ENCODE results near the gene TRIP10.

TRIP10 gene

DNA sequence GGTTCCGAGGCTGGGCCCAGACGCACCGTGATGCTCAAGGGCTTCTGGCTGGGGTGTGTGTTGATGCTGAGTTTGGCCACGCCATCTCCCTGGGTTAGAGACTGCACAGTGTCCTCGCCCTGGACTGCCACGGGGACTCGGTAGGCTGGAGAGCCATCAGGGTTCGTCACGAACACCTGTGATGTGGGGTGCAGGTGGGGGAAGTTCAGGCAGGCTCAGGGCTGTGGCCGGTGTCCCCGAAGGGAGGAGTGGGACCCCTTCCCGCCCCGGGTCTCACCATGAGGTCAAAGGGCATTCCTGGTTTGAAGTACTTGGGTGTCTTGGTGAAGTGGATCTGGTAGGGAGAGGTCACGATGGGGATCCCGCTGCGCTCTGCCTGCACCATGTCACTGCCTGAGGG, 27.2 kb upstream of the TRIP10 start:
- no peak for FAIRE-seq

DNA sequence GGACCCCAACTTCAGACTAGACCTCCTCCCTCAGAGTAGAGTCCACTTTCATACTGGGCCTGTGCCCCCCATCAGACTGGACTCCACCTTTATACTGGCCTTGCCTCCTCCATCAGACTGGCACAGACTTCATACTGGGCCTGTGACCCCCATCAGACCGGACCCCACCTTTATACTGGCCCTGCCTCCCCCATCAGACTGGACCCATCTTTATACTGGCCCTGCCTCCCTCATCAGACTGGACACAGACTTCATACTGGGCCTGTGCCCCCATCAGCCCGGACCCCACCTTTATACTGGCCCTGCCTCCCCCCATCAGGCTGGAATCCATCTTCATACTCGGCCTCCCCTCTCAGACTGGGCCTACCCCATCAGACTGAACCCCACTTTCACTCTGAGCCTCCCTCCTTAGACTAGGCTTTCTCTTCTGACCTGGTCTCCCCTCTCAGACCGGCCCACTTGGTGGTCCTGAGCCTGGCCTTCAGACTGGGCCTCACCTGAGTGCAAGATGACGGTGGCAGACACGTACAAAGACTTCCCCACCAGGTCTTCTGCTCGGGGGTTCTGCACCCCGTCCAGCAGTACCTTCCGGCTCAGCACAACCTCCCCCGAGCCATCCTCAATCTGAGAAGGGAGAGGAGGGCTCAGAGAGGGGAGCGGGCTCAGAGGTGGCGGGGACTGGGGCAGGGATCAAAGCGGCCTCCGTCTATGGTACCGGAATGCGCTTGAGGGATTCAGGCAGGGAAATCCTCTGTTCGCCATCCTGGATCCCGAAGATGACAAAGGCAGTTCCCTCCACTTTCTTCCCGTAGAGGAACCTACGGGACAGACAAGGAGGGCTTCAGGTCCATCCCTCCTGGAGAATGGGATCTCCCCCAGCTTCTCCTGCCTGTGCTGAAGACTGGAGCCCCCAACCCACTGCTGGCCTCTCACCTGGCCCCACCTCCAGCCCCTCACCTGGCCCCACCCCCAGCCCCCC, 26.5 kb upstream of the TRIP10 start:
- no peak for FAIRE-seq

DNA sequence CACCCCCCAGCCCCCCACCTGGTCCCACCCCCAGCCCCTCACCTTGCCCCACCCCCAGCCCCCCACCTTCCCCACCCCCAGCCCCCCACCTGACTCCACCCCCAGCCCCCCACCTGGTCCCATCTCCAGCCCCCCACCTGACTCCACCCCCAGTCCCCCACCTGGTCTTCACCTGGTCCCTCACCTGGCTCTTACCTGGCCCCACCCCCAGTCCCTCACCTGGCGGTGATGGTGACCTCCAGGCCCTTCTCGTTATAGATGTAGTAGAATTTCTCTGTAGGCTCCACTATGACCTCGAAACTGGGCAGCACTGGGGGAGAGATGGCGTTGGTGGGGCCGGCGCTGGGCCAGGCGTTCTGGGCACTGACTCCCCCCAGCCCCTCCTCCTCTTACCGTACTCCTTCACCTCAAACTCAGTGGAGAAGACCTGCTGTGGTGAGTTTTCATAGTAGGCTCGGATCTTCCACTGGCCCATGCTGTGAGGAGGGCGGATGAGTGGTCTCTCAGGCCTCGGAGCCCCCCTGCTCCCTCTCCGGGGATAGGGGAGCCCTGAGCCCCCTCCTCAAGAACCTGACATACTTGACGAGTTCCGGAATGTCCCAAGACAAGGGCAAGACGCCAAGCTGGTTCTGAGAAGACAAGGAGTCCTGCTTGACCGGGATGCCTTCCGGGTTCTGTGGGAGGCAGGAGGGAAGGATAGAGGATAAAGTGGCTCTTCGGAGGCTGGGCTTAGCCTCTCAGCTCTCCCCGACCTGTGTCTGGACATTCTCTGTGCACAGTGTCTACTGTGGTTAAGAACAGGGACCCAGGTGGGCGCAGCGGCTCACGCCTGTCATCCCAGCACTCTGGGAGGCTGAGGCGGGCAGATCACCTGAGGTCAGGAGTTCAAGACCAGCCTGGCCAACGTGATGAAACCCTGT, 25.4 kb upstream of the TRIP10 start:
- FAIRE-seq = no peak

DNA sequence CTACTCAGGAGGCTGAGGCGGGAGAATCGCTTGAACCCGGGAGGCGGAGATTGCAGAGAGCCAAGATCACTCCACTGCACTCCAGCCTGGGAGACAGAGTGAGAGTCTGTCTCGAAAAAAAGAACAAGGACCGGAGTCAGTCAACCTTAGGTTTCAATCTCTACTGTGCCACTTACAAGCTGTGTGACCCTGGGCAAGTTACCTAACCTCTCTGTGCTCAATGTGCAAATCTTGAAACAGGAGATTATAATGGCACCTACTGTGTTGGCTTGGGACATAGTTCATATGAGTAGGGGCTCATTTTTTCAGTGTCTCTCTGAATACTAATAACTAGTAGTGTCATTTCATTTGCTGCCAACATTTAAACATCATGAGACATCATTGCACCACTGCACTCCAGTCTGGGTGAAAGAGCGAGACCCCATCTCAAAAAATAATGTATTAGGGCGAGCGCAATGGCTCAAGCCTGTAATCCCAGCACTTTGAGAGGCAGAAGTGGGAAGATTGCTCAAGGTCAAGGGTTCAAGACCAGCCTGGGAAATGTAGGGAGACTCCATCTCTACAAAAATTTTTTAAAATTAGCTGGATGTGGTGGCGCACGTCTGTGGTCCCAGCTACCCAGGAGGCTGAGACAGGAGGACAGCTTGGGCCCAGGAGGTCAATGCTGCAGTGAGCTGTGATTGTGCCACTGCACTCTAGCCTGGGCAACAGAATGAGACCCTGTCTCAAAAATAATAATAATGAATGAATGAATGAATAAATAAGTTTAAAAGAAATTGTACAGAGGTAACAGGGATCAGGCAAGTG, 24.5 kb upstream of the TRIP10 start:
- FAIRE-seq = no peak

DNA sequence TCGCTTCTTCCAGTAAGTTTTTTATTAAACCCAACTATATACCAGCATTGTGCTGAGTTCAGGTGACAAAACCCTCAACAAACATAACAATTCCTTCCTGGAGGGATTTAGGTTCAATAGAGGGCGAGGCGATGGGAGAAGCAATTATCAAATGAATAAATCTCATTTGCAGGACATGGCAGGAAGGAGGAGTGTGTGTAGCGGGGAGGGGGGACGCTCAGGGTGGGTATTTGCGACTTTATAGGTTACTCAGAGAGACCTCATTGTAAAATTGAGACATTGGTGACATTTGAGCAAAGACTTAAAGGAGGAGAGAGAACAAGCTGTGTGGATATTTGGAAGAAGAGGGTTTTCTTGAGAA, 22.9 kb upstream of the TRIP10 start:
- FAIRE-seq = no peak

DNA sequence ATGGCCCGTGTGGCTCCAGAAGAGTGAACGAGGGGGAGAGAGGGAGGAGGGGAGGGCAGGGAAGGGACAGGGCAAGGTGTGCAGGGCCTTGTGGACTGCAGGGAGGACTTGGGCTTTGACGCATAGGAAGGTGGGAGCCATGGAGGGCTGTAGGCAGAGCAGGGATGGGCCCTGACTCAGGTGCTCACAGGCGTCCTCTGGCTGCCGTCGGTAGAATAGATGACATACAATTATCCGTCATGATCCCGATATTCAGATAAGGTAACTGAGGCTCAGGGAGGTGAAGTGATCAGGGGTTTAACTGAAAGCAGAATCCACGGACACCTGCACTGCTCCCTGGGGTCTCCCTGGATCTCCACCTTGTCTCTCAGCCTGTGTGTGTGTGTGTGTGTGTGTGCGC, 22.4 kb upstream of the TRIP10 start:
- FAIRE-seq = no peak

DNA sequence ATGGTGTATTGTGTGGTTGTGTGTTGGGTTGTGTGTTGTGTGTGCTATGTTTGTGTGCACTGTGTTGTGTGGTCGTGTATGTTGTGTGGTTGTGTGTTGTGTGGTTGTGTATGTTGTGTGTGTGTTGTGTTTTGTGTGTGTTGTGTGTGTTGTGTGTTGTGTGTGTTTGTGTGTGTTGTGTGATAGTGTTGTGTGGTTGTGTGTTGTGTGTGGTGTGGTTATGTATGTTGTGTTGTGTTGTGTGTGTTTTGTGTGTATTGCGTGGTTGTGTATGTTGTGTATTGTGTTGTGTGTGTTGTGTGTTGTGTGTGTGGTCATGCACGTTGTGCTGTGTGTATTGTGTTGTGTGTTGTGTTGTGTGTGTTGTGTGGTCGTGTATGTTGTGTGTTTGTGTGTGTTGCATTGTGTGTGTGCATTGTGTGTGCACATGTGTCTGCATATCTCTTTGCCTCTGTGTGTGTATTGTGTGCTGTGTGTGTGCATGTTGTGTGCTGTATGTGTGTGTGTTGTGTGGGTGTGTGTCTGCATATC, 22.0 kb upstream of the TRIP10 start:
- no peak for FAIRE-seq

DNA sequence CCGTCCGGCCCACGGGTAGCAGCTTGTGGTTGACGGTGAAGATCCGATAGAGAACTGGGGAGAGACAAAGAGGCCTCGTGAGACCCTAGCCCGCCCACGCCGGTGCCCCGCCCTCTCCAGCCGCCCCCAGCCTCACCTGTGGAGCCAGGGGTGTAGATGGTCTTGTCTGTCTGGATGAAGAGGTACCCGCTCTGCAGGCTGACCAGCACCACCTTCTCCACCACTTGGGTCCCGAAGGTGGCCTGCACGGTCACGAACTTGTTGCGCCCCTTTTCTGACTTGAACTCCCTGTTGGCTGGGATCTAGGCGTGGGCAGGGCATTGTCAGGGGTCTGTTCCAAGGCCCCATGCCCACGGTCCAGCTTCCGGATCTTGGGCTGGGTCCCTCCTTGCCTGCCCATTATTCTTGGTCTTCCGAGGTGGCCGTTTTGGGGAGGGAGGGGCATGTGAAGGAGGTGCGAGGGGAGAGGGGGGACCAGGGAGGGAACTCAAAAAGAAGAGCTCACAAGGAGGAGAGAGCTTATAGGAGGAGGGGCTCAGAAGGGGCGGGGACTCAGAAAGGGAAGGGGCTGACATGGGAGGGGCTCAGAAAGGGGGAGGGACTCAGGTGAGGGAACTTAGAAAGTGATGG, 21.3 kb upstream of the TRIP10 start:
- no peak for FAIRE-seq

DNA sequence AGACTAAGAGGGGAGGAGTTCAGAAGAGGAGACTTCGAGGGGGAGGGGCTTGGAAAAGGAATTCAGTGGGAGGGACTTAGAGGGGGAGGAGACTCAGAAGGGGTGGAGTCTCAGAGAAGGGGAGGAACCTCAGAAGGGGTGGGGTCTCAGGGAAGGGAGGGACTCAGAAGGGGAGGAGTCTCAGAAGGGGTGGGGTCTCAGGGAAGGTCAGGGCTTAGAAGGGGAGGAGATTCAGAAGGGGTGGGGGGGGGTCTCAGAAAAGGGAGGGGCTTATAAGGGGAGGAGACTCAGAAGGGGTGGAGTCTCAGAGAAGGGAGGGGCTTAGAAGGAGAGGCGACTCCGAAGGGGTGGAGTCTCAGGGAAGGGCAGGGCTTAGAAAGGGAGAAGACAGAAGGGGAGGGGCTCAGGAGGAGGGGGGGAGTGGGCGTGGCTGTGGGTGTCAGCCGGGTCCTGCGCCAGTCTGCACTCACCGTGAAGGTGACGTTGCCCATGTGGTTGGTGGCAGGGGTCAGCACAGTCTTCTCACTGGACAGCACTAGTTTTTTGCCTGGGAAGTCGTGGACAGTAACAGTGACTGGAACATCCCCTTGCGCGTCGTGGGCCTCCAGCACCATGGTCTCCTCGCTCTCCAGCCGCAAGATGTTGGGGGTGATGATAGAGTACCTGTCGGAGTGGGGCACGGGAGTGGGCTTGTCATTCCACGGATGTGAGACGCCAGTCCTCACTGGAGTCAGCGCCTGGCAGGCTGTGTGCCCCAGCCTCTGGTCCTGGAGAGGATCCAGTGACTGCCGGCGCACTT, 20.5 kb upstream of the TRIP10 start:
- FAIRE-seq = no peak

DNA sequence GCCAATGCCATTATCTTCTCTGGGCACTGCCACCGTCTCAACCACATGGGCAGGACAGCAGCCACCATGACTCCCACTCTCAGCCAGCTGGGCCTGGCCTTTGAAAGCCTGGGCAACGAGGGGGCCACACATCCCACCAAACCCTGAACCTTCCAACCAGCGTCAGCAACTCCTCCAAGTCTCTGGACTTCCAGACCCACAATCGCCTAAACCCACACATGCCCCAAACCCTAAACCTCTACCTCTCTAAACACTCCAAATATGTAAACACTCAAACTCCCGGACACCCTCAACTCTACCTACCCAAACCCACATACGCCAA, 20.0 kb upstream of the TRIP10 start:
- FAIRE-seq = no peak

DNA sequence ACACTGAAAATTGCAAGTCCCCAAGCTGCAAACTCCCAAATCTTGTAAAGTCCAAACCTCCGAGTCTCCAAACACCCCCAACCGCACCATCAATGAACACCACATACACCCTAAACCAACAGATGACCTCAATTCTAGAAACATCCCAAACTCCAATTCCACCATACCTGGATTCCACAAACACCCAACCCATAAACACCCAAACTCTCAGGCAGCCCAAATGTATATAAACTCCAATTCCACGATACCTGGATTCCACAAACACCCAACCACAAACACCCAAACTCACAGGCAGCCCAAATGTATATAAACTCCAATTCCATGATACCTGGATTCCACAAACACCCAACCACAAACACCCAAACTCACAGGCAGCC, 19.5 kb upstream of the TRIP10 start:
- FAIRE-seq = no peak

DNA sequence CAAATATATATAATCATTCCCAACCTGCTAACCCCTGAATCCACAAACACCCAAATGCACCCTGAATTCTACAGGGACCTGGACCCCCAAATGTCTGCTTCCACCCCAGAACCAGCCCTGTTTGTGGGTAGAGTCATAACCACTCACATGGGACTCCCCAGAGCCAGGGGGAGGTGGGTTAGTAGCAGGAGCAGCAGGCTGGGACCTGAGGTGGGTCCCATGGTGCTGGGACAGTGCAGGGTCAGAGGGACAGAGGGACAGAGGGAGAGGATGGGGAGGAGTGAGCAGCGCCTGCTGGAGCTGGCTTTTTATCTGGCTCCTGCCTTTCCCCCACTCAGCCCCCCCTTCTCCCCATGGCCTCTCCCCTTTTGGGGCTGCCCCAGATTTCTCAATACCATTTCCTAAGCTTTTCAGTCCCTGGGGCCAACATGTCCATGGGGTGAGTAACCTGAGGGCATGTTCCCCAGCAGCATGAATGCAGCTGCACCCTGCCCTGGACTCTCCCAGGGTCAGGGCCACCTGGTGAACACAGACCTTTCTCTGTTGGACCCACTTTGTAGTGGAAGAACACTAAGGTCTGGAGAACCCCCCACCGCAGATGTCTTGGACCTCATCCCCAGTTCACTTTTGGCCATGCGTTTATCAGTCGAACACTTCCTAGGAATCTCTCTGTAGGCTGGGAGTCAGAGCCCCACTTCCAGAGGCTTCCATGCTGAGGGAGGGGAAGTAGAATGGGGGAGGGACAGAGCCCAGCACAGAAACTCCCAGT, 18.9 kb upstream of the TRIP10 start, which contains the start of gene C3:
Gene C3 (minus strand): TSS at position 282 of the 769 bp plus-strand sequence. CDS start 61 bp downstream, at position 221.
- no peak for FAIRE-seq

DNA sequence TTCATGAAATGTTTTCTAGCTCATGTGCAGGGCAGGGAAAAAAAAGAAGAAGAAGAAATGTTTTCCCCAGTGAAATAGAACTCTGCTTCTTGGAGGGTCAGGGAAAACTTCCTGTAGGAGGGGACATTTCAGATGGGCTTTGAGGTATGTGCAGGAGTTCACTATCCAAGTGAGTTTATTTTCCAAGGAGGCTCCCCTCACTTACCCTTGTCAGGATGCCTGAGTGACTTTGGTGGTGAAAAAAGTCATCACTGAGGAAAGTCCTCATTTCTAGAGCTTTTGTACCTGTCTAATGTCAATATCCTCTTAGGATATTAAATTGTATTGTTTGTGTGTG, 18.4 kb upstream of the TRIP10 start:
- no peak for FAIRE-seq

DNA sequence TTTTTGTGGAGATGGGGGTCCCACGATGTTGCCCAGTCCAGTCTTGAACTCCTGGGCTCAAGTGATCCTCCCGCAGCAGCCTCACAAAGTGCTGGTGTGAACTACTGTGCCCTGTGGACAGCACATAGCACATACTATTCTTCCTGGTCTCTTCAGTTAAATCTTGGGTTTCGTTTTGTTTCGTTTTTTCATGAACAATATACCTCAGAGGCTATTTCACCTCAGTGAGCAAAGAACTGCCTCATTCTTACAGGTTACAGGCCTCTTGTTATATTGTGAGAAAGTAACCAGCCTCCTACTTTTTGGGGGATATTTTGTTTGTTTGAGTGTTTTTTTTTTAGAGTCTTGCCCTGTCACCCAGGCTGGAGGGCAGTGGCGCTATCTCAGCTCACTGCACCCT, 17.7 kb upstream of the TRIP10 start:
- no peak for FAIRE-seq

DNA sequence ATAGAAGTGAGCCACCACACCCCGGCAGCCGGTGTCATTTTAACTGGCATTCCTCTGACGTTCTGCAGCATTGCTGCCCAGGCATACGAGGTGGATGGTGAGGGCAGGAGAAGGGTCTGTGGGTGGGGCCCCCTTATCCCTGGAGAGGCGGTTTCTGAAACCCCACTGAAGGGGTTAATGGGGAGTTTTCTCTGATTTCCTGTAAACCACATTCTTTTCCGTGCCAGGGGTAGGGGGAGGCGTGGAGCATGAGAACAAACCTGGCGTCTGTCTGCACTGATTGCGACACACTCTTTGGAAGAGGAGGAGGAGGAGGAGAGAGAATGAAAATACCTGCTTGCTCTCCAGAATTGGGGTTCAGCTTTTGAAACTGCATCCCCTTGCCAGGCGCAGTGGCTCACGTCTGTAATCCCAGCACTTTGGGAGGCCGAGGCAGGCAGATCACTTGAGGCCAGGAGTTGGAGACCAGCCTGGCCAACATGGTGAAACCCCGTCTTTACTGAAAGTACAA, 16.3 kb upstream of the TRIP10 start:
- no peak for FAIRE-seq

DNA sequence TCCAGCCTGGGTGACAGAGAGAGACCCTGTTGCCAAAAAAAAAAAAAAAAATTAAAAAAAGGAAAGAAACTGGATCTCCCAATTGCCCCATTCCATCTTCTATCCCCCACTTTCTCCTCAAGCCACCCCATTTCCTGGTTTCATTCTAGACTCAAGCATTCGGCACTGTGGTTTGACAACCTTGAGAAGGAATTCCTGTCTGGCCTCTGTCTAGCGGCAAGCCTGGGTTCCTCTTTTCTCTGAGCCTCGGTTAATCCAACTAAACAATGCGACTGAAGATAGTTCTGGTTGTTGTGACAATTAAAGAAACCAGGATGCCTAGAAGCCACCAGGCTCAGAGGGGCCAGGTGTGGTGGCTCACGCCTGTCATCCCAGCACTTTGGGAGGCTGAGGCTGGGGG, 15.7 kb upstream of the TRIP10 start:
- FAIRE-seq = no peak

DNA sequence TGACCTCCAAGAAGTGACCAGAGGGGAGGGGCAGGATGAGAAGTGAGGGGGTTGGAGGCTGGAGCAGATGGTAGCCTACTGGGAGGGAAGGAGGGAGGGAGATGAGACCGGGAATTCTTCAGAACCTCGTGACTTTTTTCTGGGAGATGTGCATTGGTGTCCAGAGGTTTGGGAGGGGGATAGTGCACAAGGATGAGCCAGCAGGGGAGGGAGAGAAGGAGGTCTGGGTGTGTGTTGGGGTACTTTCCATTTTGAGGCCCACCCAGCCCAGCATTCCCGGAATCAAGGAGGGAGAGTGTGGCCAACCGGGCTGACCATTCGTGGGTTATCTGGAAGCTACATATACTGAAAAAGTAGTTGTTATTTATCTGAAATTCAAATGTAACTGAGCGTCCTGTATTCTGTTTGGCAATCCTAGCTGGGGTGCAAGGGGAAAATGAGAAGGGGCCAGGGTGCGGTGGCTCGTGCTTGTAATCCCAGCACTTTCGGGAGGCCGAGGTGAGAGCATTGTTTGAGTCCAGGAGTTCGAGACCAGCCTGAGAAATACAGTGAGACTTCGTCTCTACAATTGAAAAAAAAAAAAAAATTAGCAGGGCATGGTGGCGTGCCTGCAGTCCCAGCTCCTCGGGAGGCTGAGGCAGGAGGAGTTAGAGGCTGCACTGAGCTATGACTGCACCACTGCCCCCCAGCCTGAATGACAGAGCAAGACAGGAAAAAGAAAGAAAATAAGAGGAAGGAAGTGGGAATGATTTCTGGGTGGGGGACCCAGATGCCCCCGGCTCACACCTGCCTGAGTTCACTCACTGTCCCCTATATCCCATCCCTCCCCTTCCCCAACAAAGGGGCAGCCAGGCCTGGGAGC, 14.6 kb upstream of the TRIP10 start:
- FAIRE-seq = no peak

DNA sequence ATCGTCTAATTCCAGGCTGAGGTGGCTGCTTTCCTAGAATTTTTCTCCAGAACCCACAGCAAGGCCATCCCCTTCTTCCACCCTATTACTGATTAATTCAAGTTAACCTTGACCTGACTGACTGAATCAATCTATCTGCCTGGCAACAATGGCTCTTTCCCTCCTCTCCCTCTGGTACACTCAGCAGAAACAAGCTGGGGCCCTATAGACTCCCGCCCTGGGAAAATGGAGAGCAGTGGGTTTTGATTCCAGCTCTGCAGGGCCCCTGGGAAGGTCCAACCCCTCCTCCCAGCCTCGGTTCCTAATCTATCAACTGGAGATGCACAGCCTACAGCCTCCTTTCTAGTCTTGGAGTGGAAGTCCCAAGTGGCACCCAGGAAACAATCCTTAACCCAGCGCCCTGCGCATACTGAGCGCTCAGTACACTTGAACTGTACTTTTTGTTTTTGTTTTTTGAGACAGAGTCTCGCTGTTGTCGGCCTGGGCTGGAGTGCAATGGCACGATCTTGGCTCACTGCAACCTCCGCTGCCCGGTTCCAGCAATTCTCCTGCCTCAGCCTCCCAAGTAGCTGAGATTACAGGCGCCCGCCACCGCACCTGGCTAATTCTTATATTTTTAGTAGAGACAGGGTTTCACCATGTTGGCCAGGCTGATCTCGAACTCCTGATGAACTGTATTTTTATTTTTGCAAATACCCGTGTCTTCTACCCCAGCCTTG, 13.8 kb upstream of the TRIP10 start:
- FAIRE-seq = no peak

DNA sequence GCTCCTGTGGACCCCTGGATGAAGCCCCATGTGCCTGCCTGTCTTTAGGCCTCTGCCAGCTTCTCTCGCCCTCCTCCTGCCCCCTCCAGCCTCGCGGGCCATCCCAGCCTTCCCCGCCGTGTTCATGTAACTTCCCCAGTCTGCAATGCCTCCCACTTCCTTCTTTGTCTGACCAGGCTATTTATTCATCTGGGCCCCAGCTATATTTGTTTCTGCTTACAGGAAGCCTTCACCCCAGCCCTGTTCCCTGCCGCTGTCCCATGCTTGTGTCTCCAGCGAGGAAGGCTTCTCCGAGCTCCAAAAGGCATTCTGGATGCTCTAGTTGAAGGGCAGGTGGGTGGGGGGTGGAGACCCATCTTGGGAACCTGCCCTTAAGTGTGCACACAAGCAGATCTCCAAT, 11.1 kb upstream of the TRIP10 start:
- no peak for FAIRE-seq

Measured in A204.1 (cell line).